Measurements from ENCODE around the gene THPO. TPM values are rescaled to one million over a fixed set of nuclear protein-coding genes. Genes with fewer than 3 reads are reported as not detected.

THPO gene
- total and polyA plus RNA-seq, 4 donors = 3.9 to 14.4 (median 8.9) TPM

DNA sequence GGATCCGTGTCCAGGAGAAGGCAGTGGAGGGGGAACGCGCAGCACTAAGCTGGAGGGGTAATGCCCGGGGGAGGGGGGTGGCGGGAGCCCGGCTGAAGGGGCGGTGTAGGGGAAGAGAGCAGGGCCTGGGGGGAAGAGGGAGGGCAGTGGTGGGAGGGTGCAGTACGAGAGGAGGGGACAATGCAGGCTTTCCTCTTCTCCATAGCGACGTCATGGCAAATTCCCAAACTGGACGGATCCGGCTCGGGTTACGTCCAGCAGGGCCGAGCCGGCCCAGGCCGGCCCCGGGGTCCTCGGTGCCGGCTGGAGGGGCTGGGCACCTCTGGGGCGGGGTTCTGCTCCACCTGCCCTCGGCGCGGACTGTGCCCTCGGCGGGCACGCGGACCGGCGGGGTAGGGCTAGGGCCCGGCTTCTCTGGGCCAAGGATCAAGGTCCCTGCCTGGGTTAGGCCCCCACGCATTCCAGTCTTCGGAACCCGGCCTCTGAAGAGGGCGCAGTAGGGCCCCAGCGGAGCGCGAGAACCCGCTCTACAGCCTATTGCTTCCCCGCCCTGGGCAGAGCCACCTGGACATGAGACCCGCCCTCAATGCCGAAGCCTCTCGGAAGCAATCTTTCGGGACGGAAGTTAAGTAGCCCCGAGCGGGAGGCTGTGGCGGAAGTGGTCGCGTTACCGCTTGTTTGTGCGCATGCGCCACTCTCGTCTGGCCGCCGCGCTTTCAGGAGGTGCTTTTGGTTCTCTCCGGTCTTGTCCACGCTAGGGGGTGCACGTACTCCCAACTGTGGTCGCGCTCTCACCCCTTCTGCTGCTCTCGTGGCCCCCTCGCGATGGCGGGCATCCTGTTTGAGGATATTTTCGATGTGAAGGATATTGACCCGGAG is 15.1 kb downstream of the THPO start (continued):
- TF ChIP-seq, protein P1, sequence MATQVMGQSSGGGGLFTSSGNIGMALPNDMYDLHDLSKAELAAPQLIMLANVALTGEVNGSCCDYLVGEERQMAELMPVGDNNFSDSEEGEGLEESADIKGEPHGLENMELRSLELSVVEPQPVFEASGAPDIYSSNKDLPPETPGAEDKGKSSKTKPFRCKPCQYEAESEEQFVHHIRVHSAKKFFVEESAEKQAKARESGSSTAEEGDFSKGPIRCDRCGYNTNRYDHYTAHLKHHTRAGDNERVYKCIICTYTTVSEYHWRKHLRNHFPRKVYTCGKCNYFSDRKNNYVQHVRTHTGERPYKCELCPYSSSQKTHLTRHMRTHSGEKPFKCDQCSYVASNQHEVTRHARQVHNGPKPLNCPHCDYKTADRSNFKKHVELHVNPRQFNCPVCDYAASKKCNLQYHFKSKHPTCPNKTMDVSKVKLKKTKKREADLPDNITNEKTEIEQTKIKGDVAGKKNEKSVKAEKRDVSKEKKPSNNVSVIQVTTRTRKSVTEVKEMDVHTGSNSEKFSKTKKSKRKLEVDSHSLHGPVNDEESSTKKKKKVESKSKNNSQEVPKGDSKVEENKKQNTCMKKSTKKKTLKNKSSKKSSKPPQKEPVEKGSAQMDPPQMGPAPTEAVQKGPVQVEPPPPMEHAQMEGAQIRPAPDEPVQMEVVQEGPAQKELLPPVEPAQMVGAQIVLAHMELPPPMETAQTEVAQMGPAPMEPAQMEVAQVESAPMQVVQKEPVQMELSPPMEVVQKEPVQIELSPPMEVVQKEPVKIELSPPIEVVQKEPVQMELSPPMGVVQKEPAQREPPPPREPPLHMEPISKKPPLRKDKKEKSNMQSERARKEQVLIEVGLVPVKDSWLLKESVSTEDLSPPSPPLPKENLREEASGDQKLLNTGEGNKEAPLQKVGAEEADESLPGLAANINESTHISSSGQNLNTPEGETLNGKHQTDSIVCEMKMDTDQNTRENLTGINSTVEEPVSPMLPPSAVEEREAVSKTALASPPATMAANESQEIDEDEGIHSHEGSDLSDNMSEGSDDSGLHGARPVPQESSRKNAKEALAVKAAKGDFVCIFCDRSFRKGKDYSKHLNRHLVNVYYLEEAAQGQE (IDR thresholded peaks at IDR 0.05) = peak; percentile 75
- TF ChIP-seq SP1 (IDR thresholded peaks at IDR 0.05) (peak; percentile 79), JUND (IDR thresholded peaks at IDR 0.05) (no peak), HNF4A (conservative IDR thresholded peaks at IDR 0.05) (peak; percentile 80 to 92), NR2F2 (IDR thresholded peaks at IDR 0.05) (no peak), EGR1 (IDR thresholded peaks at IDR 0.05; ENCODE audit: low read depth in 2 of 2) (peak; percentile 65 to 72)

DNA sequence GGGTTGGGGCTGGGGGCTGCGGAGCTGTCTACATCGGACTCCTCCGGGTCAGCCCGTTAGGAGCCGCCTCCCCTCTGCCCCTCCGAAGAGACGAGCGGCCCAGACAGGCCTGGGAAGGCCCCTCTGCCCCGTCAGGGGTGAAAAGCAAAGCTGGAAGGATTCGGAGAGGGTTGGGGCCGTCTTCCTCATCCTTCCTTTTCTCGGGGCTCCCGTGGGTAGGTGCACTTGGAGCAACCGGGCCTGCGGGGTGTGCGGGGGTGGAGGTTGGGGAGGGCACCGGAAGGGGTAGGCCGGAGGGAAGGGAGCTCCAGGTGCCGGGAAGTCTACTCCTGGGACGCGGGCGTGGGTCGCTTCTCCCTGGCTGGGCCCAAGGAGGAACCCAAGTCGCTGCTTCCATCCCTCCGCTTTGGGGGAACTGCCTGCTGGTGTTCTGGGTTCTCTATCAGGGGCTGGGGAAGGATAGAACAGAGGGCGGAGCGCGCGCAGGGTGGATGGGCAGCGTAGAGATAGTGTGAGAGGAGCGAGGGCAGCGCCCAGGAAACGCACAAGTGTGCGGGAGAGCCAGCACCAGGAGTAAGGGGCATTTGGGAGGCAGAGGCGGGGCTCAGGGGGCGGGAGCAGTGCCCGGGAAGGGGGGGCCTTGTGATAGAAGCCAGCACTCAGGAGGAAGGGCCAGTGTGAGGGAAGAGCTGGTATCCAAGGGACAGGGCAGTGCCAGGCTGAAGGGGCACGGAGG is 15.9 kb downstream of the THPO start:
- peak overlapping the region; percentile 88 to 97 (median 96) for H3K4me3 ChIP-seq (ENCODE audit: low read depth in 1 of 3, low read length in 3 of 3)
- peak overlapping the region; percentile 92 to 98 for H3K27ac ChIP-seq (ENCODE audit: low read depth in 1 of 2, low read length in 2 of 2)
- DNase-seq (ENCODE audit: low spot score) = peak; percentile 78
- whole genome bisulfite sequencing = under 1% methylated on average over 38 of the region's 38 CpGs
- TF ChIP-seq EGR1 (IDR thresholded peaks at IDR 0.05; ENCODE audit: low read depth in 2 of 2) = peak; percentile 82 to 84
- TF ChIP-seq, protein P2, sequence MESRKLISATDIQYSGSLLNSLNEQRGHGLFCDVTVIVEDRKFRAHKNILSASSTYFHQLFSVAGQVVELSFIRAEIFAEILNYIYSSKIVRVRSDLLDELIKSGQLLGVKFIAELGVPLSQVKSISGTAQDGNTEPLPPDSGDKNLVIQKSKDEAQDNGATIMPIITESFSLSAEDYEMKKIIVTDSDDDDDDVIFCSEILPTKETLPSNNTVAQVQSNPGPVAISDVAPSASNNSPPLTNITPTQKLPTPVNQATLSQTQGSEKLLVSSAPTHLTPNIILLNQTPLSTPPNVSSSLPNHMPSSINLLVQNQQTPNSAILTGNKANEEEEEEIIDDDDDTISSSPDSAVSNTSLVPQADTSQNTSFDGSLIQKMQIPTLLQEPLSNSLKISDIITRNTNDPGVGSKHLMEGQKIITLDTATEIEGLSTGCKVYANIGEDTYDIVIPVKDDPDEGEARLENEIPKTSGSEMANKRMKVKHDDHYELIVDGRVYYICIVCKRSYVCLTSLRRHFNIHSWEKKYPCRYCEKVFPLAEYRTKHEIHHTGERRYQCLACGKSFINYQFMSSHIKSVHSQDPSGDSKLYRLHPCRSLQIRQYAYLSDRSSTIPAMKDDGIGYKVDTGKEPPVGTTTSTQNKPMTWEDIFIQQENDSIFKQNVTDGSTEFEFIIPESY (IDR thresholded peaks at IDR 0.05) = no peak
- TF ChIP-seq TAF1 (conservative IDR thresholded peaks at IDR 0.05) = no peak
- TF ChIP-seq, protein P3, sequence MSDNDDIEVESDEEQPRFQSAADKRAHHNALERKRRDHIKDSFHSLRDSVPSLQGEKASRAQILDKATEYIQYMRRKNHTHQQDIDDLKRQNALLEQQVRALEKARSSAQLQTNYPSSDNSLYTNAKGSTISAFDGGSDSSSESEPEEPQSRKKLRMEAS (IDR thresholded peaks at IDR 0.05) = no peak
- TF ChIP-seq FOXA1 (IDR thresholded peaks at IDR 0.05) = no peak
- peak; percentile 13 for TF ChIP-seq YY1 (IDR thresholded peaks at IDR 0.05)
- TF ChIP-seq GABPA (IDR thresholded peaks at IDR 0.05 in 1 of 2, conservative IDR thresholded peaks at IDR 0.05 in 1 of 2) = no peak
- TF ChIP-seq NR2F2 (IDR thresholded peaks at IDR 0.05) = no peak
- no peaks in the 10 kb centered on the region for H3K27me3 ChIP-seq (ENCODE audit: control insufficient read depth in 4 of 4, insufficient read depth in 4 of 4, low read length in 3 of 4)
- peaks cover 2 to 28% (median 11%) of the 10 kb centered on the region in 4 donors for H3K4me1 ChIP-seq (ENCODE audit: control insufficient read depth in 4 of 4, insufficient read depth in 4 of 4, low read length in 3 of 4)
- peak overlapping the region; percentile 74 to 92 for H3K9ac ChIP-seq (ENCODE audit: low read depth in 1 of 2, low read length in 2 of 2)
- H3K36me3 ChIP-seq (ENCODE audit: control insufficient read depth in 4 of 4, insufficient read depth in 3 of 4, low read depth in 1 of 4, low read length in 3 of 4) = peaks cover 0 to 10% (median under 1%) of the 10 kb centered on the region in 4 donors
- no peaks in the 10 kb centered on the region for H3K9me3 ChIP-seq (ENCODE audit: control insufficient read depth in 4 of 4, low read length in 3 of 4)

Data from liver (tissue), 9 donors.